ENCODE data around the gene COL18A1. TPM values are rescaled to one million over a fixed set of nuclear protein-coding genes. Genes with fewer than 3 reads are reported as not detected.

Gene COL18A1
- total and polyA plus RNA-seq, 2 of the 8 experiments (the other 6 are each of a cell fraction or from before 2014, with no cell fraction given): 145 to 201 TPM

GRCh38 chr21:45356251-45356650 is 48.7 kb upstream of the COL18A1 start (continued):
- TF ChIP-seq TAF7 (optimal IDR thresholded peaks at IDR 0.05; ENCODE audit: borderline replicate concordance, low read depth, low read length) (no peak), KDM4A (IDR thresholded peaks at IDR 0.05; ENCODE audit: low read depth, low read length, severe bottlenecking) (no peak)

Measured in H1 (cell line).